ENCODE measurements around the gene PCBP3.

The PCBP3 gene

DNA sequence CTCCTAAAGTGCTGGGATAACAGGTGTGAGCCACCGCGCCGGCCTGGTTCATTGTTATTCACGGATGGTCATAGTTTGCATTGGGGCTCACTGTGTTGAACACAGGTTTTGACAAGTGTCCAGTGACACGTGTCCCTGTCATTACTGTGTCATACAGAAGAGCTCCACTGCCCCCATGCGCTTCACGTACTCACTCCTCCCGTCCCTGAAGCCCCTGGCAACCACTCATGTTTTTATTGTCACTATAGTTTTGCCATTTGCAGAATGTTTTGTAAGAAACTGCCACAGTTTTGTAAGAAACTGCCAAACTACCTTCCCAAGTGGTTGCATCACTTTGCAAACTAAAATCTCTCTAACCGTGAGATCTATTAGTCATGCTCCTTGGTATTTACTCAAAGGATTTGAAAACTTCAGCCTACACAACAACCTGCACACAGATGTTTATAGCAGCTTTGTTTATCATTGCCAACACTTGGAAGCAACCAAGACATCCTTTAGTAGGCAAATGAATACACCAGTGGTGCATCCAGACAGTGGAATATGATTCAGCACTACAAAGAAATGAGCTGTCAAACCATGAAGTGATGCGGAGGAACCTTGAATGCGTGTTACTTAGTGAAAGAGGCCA lies 174.9 kb downstream of the PCBP3 start:
- FAIRE-seq = no peak

- no peak for FAIRE-seq
Measured at GRCh38 chr21:45818904-45819285, 175.4 kb downstream of the PCBP3 start.

DNA sequence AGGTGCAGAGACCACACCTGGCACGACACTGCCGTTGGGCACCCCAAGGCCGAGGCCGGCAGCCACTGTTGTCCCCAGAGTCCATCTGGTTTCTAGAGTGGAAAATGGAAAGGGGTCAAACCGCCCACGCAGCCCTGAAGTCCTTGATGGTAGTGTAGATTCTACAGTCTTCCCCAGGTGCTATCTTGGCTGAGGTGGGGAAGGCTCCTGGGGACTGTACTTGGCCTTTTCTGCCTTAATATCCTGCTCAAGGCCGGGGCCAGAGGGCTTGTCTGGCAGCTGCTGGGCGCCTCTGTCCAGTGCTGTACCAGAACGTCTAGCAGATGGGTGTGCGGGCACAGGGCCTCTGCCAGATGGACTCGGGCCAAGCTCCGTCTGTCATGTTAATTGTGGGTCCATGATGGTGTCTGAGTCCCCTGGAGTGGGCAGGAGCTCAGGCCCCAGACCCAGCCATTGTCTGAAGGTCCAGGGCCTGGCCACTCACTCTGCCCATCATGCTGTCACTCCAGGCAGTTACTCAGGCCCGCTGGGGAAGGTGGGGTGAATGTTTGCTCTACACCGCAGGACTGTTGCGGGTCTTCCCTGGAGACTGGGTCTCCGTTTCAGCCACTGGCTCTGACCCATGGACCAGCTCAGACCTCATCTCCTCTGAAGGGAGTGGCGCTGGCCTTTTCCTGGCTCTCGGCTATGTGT lies 176.1 kb downstream of the PCBP3 start:
- no peak for FAIRE-seq

DNA sequence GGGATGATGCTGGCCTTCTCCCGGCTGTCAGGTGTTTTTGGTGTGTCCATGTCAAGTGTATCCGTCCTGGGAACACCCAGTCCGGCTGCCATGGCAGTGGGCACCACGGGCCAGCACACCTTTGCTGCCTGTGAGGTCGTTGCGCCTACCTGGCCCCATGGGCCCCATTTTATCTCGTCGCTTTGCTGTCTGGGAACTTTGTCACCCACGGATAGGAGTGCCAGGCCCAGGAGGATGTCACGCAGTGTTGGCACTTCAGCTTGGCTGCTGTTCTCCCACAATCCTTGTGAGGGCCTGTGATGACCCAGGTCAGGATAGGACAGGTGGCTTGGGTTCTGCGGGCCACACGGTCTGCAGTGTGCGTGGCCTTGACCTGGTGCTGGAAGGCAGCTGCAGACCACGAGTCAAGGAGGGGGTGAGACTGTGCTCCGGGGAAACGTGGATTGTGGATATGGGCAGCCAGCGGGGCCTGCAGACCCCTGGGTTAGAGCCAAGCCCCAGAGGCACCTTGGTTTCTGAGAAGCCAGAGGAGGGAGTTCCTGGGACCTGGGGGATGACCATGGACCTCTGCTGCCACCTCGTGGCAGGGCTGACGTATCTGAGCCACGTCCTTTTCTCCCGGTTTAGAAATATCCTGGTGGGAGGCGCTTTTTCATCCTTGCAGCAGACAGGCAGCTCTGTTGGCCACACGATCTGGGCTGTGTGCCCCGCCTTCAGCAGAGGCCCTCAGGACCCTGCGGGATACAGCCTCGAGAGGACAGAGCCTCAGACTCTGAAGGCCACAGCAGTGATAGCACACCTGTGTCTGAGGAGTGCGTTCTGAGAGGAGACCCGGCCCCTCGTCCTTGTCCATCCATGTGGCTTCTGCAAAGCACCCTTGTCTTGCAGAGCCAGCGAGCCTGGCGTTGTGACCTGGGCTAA lies 176.9 kb downstream of the PCBP3 start:
- FAIRE-seq = no peak

DNA sequence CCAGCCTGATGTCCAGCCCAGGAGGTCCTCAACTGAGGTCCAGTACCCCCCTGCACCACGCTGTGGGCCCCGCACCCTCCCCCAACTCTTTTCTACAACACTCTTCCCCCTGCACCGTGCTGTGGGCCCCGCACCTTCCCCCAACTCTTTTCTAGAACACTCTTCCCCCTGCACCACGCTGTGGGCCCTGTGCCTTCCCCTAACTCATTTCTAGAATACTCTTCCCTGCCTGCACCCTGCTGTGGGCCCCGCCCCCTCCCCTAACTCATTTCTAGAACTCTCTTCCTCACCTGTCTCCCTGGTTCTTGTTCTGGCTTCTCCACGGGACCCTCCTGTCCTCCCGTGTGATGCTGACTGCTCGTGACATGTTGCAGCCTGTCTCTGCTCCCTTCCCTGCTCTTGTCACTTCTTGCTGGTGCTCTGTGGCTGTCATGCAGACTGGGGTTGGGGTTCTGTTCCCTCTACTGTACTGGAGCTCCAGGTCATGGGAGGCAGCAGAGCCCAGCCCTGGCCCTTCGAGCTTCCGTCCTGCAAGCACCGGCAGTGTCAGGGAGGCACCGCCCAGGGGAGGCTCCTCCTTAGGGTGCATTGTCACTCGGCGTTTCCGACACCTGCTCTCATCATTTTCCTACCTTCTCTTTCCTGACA lies 177.9 kb downstream of the PCBP3 start:
- no peak for FAIRE-seq

DNA sequence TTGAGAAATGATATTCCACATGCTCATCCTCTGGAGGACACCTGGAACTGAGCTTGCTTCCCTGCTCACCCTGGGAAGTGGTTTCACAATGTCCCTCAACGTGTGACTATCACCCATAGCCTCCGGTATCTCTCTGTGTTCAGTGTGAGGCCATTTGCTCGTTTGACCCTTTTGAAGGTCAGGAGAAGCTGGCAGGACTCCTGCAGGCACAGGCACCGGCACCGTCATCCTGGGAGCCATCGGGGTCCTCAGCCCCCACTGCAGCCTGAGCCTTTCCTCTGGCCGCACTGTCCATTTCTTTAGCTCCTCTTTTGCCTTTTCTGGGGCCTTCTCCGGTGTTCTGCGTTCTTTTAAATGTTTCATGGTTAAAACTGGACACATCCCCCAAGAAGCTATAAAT lies 178.5 kb downstream of the PCBP3 start:
- no peak for FAIRE-seq

GRCh38 chr21:45822429-45823099 lies 179.0 kb downstream of the PCBP3 start:
- FAIRE-seq = no peak

GRCh38 chr21:45823100-45823681 lies 179.7 kb downstream of the PCBP3 start:
- no peak for FAIRE-seq

DNA sequence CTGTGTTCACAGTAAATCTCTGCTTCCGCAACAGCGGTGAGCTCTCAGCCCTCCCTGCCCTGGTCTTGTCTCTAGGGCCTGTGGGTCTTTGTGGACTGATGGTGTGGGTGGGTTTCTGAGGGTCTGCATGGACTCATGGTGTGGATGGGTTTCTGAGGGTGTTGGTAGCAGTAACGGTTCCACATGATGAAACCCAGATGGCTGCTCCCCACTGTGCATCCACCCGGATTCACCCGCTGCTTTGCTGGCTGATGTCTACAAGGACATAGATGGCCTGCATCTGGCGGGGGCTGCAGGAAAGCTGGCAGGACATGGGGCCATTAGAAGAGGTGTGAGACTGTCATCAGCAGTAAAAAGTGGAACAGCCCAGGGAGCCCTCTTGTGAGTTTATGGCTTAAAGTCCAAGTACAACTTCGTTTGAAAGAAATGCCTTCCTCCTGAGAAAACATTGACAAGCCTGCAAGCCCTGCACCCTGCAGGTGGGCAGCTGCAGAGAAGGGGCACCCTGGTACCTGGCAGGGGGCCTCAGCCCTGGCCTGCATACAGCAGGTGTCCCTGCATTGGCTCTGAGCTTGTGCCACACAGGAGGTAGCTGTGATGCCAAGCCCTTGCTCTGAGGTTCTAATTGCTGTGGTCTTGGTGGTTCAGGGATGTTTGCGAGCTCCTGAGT lies 181.2 kb downstream of the PCBP3 start:
- FAIRE-seq = no peak

- no peak for FAIRE-seq
Measured at GRCh38 chr21:45825219-45825618, 181.7 kb downstream of the PCBP3 start.

DNA sequence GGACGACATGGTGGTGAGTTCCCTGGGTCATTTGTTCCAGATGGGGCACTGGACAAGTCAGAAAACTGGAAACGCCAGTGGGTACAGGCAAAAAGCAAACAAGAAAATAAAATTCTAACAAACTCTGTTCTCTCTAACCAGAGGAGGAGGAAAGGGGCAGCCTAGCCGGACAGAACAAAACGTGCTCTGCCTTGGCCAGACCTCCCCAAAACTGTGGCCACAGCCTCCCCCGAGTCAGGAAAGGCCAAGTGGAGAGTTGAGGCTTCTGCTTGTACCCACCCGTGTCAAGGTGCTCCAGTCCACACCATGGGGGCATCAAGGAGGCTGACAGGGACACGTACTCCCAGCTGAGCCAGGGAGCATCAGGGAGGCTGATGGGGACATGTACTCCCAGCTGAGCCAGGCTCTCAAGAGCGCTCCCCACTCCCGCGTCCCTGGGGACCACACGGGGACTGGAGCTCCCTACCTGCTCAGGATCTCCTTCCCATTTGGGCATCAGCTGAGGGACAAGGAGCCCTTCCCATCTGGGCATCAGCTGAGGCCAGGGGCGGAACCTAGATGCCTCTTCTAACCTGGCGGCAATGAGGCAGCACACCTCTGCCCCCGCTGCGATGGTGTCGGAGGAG lies 183.3 kb downstream of the PCBP3 start:
- FAIRE-seq = no peak

- FAIRE-seq = no peak
Measured at GRCh38 chr21:45827302-45827692, 183.8 kb downstream of the PCBP3 start.

DNA sequence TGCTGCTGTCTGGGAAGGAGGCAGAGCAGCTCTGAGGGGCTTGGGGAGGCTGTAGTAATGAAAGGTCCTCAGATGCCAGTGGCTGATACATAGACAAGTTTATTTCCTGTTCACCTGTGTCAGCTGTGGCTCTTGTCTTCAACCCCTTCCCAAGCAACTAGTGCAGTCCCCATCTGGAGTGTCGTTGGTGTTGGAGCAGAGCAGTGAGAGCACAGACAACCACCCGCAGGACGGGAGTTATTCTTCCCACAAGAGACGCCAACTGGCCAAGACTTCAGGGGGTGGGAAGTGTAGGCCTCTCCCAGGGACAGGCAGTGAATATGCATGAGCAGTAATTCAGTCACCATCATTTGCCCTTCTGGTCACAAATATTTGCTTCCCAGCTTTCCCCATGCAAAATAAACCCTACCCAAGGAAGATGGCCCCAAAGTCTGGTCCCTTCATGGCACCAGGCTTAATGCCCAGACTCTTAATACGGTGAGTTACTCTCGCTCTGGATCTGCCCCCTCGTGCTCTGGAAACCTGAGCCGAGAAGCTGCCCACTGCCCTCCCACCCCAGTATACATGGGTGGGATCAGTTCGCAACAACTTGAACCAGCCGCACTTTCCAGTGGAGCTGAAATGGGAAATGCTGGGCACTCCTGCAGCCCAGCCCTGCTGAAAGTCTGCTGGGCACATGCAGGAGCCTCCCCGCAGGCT lies 184.5 kb downstream of the PCBP3 start:
- no peak for FAIRE-seq

DNA sequence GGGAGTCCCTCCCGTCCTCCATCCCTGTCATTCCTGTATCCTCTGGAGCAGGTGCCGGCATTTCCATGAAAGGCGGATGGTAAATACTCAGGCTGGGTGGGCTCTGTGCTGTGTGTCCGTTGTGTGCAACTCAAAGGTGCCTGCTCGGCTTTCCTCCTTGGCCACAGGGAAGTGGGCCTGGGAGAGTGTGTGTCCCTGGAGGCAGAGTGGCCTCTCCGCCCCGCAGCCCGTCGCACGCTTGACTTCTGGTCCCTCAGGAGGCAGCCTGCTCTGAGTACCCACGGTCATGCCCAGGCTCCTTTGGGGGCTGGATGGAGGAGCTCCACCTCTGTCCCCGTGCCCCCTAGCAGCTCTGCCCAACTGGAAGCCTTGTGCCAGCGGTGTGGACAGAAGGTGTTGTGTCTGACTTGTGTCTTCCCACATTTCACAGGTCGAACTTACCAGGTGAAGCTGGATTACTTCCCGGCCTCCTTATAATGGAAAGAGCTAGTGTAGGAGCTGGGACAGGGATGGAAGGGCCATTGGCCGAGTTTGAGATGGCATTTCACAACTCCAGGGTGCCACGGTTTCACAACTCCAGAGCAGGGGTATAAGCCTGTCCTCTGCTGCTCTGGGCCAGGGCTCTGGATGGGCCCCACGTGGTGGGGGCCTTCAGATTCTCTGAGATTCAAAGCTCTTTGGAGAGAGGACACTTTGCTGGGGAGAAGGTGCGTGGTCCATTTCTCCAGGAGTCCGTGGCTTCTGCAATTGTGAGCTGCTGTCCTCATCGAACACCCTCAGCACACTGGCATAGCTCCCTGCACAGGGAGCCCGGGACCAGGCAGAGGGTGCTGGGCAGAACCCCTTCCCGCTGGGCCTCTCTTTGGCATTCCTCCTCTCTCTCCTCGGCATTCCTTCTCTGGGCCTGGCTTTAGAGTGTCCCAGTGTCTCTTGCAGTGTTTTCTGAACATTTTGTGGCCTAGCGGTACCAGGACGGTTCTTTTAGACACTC lies 185.3 kb downstream of the PCBP3 start:
- FAIRE-seq = no peak

DNA sequence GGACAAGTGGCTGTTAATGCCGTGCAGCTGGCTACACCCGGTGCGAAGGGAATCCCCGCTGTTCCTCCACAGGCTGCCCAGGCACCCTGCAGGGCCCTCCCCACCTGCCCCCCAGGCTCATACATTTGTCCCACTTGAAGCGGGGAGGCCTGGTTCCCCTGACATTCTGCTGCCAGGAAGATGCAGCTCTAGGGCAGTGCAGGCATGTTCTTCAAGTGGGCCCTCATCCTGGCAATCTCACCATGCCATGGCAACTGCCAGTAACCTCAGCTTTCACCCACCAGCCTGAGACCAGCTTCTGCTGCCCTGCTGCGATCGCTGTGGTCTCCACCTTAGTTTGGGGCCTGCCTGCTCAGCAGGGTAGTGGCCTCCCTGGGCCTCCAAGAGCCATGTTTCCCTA lies 186.1 kb downstream of the PCBP3 start:
- no peak for FAIRE-seq

GRCh38 chr21:45830221-45830640 lies 186.7 kb downstream of the PCBP3 start:
- no peak for FAIRE-seq

DNA sequence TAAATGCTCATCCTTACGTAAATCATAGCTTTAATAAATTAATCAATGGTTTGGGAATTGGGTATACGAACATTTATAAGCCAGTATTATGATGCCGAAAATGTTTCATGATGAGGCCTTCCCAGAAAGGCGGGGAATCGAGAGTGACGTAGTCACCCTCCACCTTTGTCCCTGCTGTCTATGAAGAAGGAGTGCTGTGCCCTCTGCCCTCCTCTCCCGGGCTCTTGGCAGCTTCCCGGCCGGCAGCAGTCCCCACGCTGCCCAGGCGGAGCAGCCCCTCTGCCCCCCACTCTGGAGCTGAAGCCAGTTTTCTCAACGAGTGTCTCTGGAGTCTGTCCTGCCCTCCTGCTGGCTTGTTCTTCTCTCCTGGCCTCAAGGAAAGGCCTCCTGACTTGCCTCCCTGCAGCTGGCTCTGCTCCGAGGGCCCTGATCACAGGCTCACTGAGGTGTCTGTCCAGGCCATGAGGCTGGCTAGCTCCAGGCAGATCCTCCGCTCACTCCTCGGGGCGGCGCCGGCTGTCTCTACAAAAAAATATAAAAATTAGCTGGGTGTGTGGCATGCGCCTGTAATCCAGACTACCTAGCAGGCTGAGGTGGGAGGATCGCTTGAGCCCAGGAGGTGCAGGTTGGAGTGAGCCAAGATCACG lies 187.3 kb downstream of the PCBP3 start:
- FAIRE-seq = no peak

DNA sequence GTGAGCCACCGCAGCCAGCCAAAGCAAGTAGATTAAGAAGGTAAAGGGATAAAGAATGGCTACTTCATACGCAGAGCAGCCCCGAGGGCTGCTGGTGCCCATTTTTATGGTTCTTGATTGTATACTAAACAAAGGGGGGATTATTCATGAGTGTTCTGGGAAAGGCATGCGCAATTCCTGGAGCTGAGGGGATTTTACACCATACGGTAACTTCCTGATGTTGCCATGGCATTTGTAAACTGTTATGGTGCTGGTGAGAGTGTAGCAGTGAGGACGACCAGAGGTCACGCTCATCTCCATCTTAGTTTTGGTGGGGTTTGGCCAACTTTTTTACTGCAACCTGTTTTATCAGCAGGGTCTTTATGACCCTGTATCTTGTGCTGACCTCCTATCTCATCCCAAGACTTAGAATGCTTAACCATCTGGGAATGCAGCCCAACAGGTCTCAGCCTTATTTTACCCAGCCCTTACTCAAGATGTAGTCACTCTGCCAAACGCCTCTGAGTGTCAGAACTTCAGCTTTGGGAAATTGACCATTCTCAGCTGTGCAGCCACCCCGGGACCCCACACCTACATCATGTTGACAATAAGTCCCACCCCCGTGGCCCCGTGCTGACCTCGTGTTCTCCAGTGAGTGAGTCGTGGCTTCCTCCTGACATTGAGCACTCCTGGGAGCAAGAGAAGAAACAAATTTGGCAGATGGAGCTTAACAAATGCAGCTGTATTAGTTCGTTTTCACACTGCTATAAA lies 188.6 kb downstream of the PCBP3 start:
- no peak for FAIRE-seq

Measured in islet of Langerhans (tissue), 1 donor.